Uterus (tissue), 2 donors: ENCODE results near the gene TNFSF12.

ENCODE experiments used
- POLR2A ChIP-seq, 2 donors: fragments of 450-650 bp; IDR thresholded peaks; one replicate each; pipeline ENCODE4 v1.6.1; 2016; ENCODE audit warnings: antibody characterized with exemption in 2 of 2, mild to moderate bottlenecking in 1 of 2, moderate library complexity in 1 of 2
- TF ChIP-seq, protein P1 (sequence below), 4 experiments: fragments of 200-600 bp in 2 of 4; fragments of 450-650 bp in 2 of 4; sonication (generic) in 2 of 4; IDR thresholded peaks; one replicate each; pipeline ENCODE4 v1.5.1; 2016 to 2019; ENCODE audit warnings: antibody characterized with exemption in 4 of 4, mild to moderate bottlenecking in 2 of 4, moderate library complexity in 1 of 4

GRCh38 chr17:7508846-7509245, 40.0 kb upstream of the TNFSF12 start:
- TF ChIP-seq, protein P1, sequence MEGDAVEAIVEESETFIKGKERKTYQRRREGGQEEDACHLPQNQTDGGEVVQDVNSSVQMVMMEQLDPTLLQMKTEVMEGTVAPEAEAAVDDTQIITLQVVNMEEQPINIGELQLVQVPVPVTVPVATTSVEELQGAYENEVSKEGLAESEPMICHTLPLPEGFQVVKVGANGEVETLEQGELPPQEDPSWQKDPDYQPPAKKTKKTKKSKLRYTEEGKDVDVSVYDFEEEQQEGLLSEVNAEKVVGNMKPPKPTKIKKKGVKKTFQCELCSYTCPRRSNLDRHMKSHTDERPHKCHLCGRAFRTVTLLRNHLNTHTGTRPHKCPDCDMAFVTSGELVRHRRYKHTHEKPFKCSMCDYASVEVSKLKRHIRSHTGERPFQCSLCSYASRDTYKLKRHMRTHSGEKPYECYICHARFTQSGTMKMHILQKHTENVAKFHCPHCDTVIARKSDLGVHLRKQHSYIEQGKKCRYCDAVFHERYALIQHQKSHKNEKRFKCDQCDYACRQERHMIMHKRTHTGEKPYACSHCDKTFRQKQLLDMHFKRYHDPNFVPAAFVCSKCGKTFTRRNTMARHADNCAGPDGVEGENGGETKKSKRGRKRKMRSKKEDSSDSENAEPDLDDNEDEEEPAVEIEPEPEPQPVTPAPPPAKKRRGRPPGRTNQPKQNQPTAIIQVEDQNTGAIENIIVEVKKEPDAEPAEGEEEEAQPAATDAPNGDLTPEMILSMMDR (IDR thresholded peaks at IDR 0.05), result no peak
- no peak for TF ChIP-seq POLR2A (IDR thresholded peaks at IDR 0.05)
